Measurements from ENCODE around the gene RBPMS2.

Gene RBPMS2

DNA sequence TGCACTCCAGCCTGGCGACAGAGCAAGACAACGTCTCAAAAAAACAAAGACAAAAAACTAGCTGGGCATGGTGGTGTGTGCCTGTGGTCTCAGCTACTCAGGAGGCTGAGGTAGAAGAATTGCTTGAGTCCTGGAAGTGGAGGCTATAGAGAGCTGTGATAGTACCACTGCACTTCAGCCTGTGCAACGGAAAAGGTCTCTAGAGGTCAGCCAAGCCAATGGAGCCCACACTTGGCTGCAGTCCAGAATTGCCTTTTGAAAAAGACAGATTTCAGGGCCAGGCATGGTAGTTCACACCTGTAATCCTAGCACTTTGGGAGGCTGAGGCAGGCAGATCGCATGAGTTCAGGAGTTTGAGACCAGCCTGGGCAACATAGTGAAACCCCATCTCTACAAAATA is 8.4 kb upstream of the RBPMS2 start:
- no peak overlapping the region for H3K27ac ChIP-seq (ENCODE audit: extremely low read depth, low read depth, low read length)
- no peaks in the 10 kb centered on the region for H3K9me3 ChIP-seq (ENCODE audit: control insufficient read depth, insufficient read depth, low read depth, low read length)
- H3K4me3 ChIP-seq (ENCODE audit: low read depth, low read length) = no peak overlapping the region
- no peaks in the 10 kb centered on the region for H3K36me3 ChIP-seq (ENCODE audit: control insufficient read depth in 2 of 2, insufficient read depth in 1 of 2, low read length in 2 of 2)
- POLR2A ChIA-PET = interaction anchor here (0.5 kb wide), 1 partner anchor 49 kb away, joined by 5 read pairs; no protein-coding TSS in a partner anchor
- H3K4me1 ChIP-seq (ENCODE audit: control insufficient read depth, insufficient read depth, low read length) = no peaks in the 10 kb centered on the region
- CTCF ChIA-PET = interaction anchor here (0.6 to 0.9 kb wide), 2 partner anchors 43 to 563 kb away, joined by 3 read pairs; no protein-coding TSS in a partner anchor
- TF ChIP-seq ZBTB1 (tag by site-specific recombination; IDR thresholded peaks at IDR 0.05) (no peak), ZNF175 (tag by site-specific recombination; IDR thresholded peaks at IDR 0.05) (no peak), ZBTB7A (tag by site-specific recombination; IDR thresholded peaks at IDR 0.05; ENCODE audit: low read depth) (no peak), ZNF596 (tag by site-specific recombination; IDR thresholded peaks at IDR 0.05) (no peak), ZNF560 (tag by site-specific recombination; IDR thresholded peaks at IDR 0.05; ENCODE audit: borderline replicate concordance) (no peak), ZNF777 (tag by site-specific recombination; IDR thresholded peaks at IDR 0.05; ENCODE audit: borderline replicate concordance) (no peak), ZNF184 (tag by site-specific recombination; IDR thresholded peaks at IDR 0.05) (no peak), SP2 (tag by site-specific recombination; IDR thresholded peaks at IDR 0.05) (no peak), ZNF600 (tag by site-specific recombination; IDR thresholded peaks at IDR 0.05) (no peak), ZNF658 (tag by site-specific recombination; IDR thresholded peaks at IDR 0.05) (no peak), REPIN1 (tag by site-specific recombination; IDR thresholded peaks at IDR 0.05; ENCODE audit: low read depth) (no peak)
- TF ChIP-seq, protein P1, sequence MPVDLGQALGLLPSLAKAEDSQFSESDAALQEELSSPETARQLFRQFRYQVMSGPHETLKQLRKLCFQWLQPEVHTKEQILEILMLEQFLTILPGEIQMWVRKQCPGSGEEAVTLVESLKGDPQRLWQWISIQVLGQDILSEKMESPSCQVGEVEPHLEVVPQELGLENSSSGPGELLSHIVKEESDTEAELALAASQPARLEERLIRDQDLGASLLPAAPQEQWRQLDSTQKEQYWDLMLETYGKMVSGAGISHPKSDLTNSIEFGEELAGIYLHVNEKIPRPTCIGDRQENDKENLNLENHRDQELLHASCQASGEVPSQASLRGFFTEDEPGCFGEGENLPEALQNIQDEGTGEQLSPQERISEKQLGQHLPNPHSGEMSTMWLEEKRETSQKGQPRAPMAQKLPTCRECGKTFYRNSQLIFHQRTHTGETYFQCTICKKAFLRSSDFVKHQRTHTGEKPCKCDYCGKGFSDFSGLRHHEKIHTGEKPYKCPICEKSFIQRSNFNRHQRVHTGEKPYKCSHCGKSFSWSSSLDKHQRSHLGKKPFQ (tag by site-specific recombination; IDR thresholded peaks at IDR 0.05) = no peak
- TF ChIP-seq, protein P2, sequence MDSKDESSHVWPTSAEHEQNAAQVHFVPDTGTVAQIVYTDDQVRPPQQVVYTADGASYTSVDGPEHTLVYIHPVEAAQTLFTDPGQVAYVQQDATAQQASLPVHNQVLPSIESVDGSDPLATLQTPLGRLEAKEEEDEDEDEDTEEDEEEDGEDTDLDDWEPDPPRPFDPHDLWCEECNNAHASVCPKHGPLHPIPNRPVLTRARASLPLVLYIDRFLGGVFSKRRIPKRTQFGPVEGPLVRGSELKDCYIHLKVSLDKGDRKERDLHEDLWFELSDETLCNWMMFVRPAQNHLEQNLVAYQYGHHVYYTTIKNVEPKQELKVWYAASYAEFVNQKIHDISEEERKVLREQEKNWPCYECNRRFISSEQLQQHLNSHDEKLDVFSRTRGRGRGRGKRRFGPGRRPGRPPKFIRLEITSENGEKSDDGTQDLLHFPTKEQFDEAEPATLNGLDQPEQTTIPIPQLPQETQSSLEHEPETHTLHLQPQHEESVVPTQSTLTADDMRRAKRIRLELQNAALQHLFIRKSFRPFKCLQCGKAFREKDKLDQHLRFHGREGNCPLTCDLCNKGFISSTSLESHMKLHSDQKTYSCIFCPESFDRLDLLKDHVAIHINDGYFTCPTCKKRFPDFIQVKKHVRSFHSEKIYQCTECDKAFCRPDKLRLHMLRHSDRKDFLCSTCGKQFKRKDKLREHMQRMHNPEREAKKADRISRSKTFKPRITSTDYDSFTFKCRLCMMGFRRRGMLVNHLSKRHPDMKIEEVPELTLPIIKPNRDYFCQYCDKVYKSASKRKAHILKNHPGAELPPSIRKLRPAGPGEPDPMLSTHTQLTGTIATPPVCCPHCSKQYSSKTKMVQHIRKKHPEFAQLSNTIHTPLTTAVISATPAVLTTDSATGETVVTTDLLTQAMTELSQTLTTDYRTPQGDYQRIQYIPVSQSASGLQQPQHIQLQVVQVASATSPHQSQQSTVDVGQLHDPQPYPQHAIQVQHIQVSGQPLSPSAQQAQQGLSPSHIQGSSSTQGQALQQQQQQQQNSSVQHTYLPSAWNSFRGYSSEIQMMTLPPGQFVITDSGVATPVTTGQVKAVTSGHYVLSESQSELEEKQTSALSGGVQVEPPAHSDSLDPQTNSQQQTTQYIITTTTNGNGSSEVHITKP (tag by site-specific recombination; IDR thresholded peaks at IDR 0.05) = no peak

DNA sequence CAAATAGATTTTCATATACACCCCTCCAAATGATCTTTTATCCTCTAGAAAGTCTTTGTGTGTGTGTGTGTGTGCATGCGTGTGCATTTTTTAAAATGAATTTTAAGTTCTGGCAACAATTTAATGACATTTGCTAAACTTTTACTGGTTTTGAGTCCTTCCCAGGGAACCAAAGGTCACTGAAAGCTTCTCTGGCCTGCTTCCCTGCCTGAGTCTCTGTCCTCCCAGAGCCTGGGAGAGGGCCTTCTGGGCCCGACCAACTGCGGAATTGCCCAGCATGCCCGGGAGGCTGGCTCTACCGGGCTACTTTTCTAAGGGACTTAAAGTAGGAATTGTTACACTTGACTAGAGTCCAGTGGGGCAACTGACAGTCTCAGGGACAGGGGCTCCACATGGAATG is 7.4 kb upstream of the RBPMS2 start:
- POLR2A ChIA-PET = no interaction called here
- H3K4me3 ChIP-seq (ENCODE audit: low read depth, low read length) = no peak overlapping the region
- TF ChIP-seq YY2 (tag by site-specific recombination; IDR thresholded peaks at IDR 0.05) (no peak), SP7 (tag by site-specific recombination; IDR thresholded peaks at IDR 0.05) (no peak), ZNF221 (tag by site-specific recombination; IDR thresholded peaks at IDR 0.05; ENCODE audit: borderline replicate concordance) (no peak), IKZF3 (tag by site-specific recombination; IDR thresholded peaks at IDR 0.05) (no peak), ZBTB8A (tag by site-specific recombination; IDR thresholded peaks at IDR 0.05) (no peak), ZNF514 (tag by site-specific recombination; IDR thresholded peaks at IDR 0.05) (no peak), ZNF324 (tag by site-specific recombination; IDR thresholded peaks at IDR 0.05) (no peak)
- TF ChIP-seq, protein P3, sequence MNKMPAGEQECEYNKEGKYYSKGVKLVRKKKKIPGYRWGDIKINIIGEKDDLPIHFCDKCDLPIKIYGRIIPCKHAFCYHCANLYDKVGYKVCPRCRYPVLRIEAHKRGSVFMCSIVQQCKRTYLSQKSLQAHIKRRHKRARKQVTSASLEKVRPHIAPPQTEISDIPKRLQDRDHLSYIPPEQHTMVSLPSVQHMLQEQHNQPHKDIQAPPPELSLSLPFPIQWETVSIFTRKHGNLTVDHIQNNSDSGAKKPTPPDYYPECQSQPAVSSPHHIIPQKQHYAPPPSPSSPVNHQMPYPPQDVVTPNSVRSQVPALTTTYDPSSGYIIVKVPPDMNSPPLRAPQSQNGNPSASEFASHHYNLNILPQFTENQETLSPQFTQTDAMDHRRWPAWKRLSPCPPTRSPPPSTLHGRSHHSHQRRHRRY (tag by site-specific recombination; IDR thresholded peaks at IDR 0.05) = no peak
- TF ChIP-seq, protein P4, sequence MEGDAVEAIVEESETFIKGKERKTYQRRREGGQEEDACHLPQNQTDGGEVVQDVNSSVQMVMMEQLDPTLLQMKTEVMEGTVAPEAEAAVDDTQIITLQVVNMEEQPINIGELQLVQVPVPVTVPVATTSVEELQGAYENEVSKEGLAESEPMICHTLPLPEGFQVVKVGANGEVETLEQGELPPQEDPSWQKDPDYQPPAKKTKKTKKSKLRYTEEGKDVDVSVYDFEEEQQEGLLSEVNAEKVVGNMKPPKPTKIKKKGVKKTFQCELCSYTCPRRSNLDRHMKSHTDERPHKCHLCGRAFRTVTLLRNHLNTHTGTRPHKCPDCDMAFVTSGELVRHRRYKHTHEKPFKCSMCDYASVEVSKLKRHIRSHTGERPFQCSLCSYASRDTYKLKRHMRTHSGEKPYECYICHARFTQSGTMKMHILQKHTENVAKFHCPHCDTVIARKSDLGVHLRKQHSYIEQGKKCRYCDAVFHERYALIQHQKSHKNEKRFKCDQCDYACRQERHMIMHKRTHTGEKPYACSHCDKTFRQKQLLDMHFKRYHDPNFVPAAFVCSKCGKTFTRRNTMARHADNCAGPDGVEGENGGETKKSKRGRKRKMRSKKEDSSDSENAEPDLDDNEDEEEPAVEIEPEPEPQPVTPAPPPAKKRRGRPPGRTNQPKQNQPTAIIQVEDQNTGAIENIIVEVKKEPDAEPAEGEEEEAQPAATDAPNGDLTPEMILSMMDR (tag by site-specific recombination; IDR thresholded peaks at IDR 0.05) = no peak
- no peaks in the 10 kb centered on the region for H3K4me1 ChIP-seq (ENCODE audit: control insufficient read depth, insufficient read depth, low read length)
- H3K36me3 ChIP-seq (ENCODE audit: control insufficient read depth in 2 of 2, insufficient read depth in 1 of 2, low read length in 2 of 2) = no peaks in the 10 kb centered on the region
- CTCF ChIA-PET = interaction anchor here (0.8 kb wide), 1 partner anchor 28 kb away, joined by 3 read pairs; no protein-coding TSS in a partner anchor
- no peaks in the 10 kb centered on the region for H3K9me3 ChIP-seq (ENCODE audit: control insufficient read depth, insufficient read depth, low read depth, low read length)
- no peak overlapping the region for H3K27ac ChIP-seq (ENCODE audit: extremely low read depth, low read depth, low read length)
